Measurements from ENCODE around the gene FHIT. TPM values are rescaled to one million over a fixed set of nuclear protein-coding genes. Genes with fewer than 3 reads are reported as not detected.

FHIT gene
- total RNA-seq, 1 experiment from 2014 or later = 3.6 TPM

- peak; percentile 29 for DNase-seq
- no peaks in the 10 kb centered on the region for H4K20me1 ChIP-seq (ENCODE audit: low read length)
- CTCF ChIA-PET = no interaction called here
- no peak overlapping the region for H3K4me2 ChIP-seq (ENCODE audit: low read length)
- POLR2A ChIA-PET (ENCODE audit: unreplicated experiment) = no interaction called here
- H3K4me3 ChIP-seq (ENCODE audit: low read length) = no peak overlapping the region
- H3K79me2 ChIP-seq (ENCODE audit: low read length) = no peaks in the 10 kb centered on the region
- no peak overlapping the region for H2AFZ ChIP-seq (ENCODE audit: low read length)
- no peaks in the 10 kb centered on the region for H3K9me2 ChIP-seq (replicated peaks; ENCODE audit: low read length)
- no peak for TF ChIP-seq EZH2phosphoT487 (IDR thresholded peaks at IDR 0.05; ENCODE audit: borderline replicate concordance, low read length)
- no peak for TF ChIP-seq CTCF (conservative IDR thresholded peaks at IDR 0.05; ENCODE audit: low read depth, low read length)
- no peak for TF ChIP-seq EZH2 (IDR thresholded peaks at IDR 0.05; ENCODE audit: low read length, unreplicated experiment)
- no TSS peak for BruUV-seq (replicated peaks)
- ATAC-seq = no peak
- no peaks in the 10 kb centered on the region for H3K36me3 ChIP-seq (ENCODE audit: low read depth, low read length)
- H3K9ac ChIP-seq (ENCODE audit: low read length) = no peak overlapping the region
- intact Hi-C loops (cut with micrococcal nuclease) = no loop called here
- no peaks in the 10 kb centered on the region for H3K4me1 ChIP-seq (ENCODE audit: insufficient read depth, low read length)
- 0 out of 2 replicates have a peak, but pooled peaks cover 4% of the 10 kb centered on the region for H3K9me3 ChIP-seq (ENCODE audit: low read length)
- no peaks in the 10 kb centered on the region for H3K27me3 ChIP-seq (ENCODE audit: low read length)
- H3K27ac ChIP-seq (ENCODE audit: low read length) = no peak overlapping the region
- no peaks in the 10 kb centered on the region for H3F3A ChIP-seq (ENCODE audit: low read length, unreplicated experiment)
Observed at GRCh38 chr3:60431599-60431958, 819.7 kb downstream of the FHIT start.

- Histone ChIP-seq H3K27me3 (ENCODE audit: low read length) (no peaks in the 10 kb centered on the region), H4K20me1 (ENCODE audit: low read length) (no peaks in the 10 kb centered on the region), H3K9ac (ENCODE audit: low read length) (no peak overlapping the region), H3K79me2 (ENCODE audit: low read length) (no peaks in the 10 kb centered on the region), H2AFZ (ENCODE audit: low read length) (no peak overlapping the region), H3K4me2 (ENCODE audit: low read length) (no peak overlapping the region), H3K9me2 (replicated peaks; ENCODE audit: low read length) (no peaks in the 10 kb centered on the region), H3F3A (ENCODE audit: low read length, unreplicated experiment) (no peaks in the 10 kb centered on the region), H3K4me3 (ENCODE audit: low read length) (no peak overlapping the region), H3K4me1 (ENCODE audit: insufficient read depth, low read length) (no peaks in the 10 kb centered on the region), H3K27ac (ENCODE audit: low read length) (no peak overlapping the region), H3K9me3 (ENCODE audit: low read length) (0 out of 2 replicates have a peak, but pooled peaks cover 4% of the 10 kb centered on the region), H3K36me3 (ENCODE audit: low read depth, low read length) (no peaks in the 10 kb centered on the region)
- ChIA-PET POLR2A (ENCODE audit: unreplicated experiment) (no interaction called here), CTCF (no interaction called here)
- intact Hi-C loops (cut with micrococcal nuclease) = no loop called here
- no peak for DNase-seq
- BruUV-seq (replicated peaks) = no TSS peak
- ATAC-seq = no peak
- TF ChIP-seq EZH2phosphoT487 (IDR thresholded peaks at IDR 0.05; ENCODE audit: borderline replicate concordance, low read length) = no peak
- TF ChIP-seq EZH2 (IDR thresholded peaks at IDR 0.05; ENCODE audit: low read length, unreplicated experiment) = no peak
- no peak for TF ChIP-seq CTCF (conservative IDR thresholded peaks at IDR 0.05; ENCODE audit: low read depth, low read length)
Observed at GRCh38 chr3:60430205-60430604, 821.0 kb downstream of the FHIT start.

GRCh38 chr3:60427109-60427508 lies 824.1 kb downstream of the FHIT start:
- TF ChIP-seq EZH2phosphoT487 (IDR thresholded peaks at IDR 0.05; ENCODE audit: borderline replicate concordance, low read length) (no peak), CTCF (conservative IDR thresholded peaks at IDR 0.05; ENCODE audit: low read depth, low read length) (no peak), EZH2 (IDR thresholded peaks at IDR 0.05; ENCODE audit: low read length, unreplicated experiment) (no peak)
- H2AFZ ChIP-seq (ENCODE audit: low read length) = no peak overlapping the region
- ATAC-seq (no peak), DNase-seq (no peak)
- no peaks in the 10 kb centered on the region for H3K36me3 ChIP-seq (ENCODE audit: low read depth, low read length)
- intact Hi-C loops (cut with micrococcal nuclease) = no loop called here
- no peak overlapping the region for H3K27ac ChIP-seq (ENCODE audit: low read length)
- no peak overlapping the region for H3K9ac ChIP-seq (ENCODE audit: low read length)
- H3K9me3 ChIP-seq (ENCODE audit: low read length) = 0 out of 2 replicates have a peak, but pooled peaks cover 4% of the 10 kb centered on the region
- H3K4me3 ChIP-seq (ENCODE audit: low read length) = no peak overlapping the region
- H3F3A ChIP-seq (ENCODE audit: low read length, unreplicated experiment) = no peaks in the 10 kb centered on the region
- BruUV-seq (replicated peaks) = no TSS peak
- no peaks in the 10 kb centered on the region for H3K9me2 ChIP-seq (replicated peaks; ENCODE audit: low read length)
- H3K79me2 ChIP-seq (ENCODE audit: low read length) = no peaks in the 10 kb centered on the region
- no peaks in the 10 kb centered on the region for H4K20me1 ChIP-seq (ENCODE audit: low read length)
- H3K4me2 ChIP-seq (ENCODE audit: low read length) = no peak overlapping the region
- H3K27me3 ChIP-seq (ENCODE audit: low read length) = no peaks in the 10 kb centered on the region
- ChIA-PET CTCF (no interaction called here), POLR2A (ENCODE audit: unreplicated experiment) (no interaction called here)
- H3K4me1 ChIP-seq (ENCODE audit: insufficient read depth, low read length) = no peaks in the 10 kb centered on the region

Measured in PC-3 (cell line).